Sigmoid colon (tissue), 7 donors: ENCODE data around the gene ENKD1. TPM values are rescaled to one million over a fixed set of nuclear protein-coding genes. Genes with fewer than 3 reads are reported as not detected.

Experiments
- DNase-seq: peaks from one replicate; pipeline ENCODE4 v3.0.0-alpha.2; 2019
- H3K27ac ChIP-seq, 4 donors: fragments of 200-600 bp; sonication (generic); one replicate each; pipeline ENCODE4 v1.5.1; 2016 to 2019; ENCODE audit warnings: mild to moderate bottlenecking in 1 of 4
- H3K27me3 ChIP-seq, 3 donors: fragments of 200-600 bp; sonication (generic); one replicate each; pipeline ENCODE4 v1.5.1; 2019; ENCODE audit warnings: mild to moderate bottlenecking in 1 of 3
- H3K36me3 ChIP-seq, 4 donors: fragments of 200-600 bp; sonication (generic); one replicate each; pipeline ENCODE4 v1.5.1; 2016 to 2019
- H3K4me1 ChIP-seq, 4 donors: fragments of 200-600 bp; sonication (generic); one replicate each; pipeline ENCODE4 v1.5.1; 2017 to 2019
- H3K4me3 ChIP-seq, 4 donors: fragments of 200-600 bp; sonication (generic); one replicate each; pipeline ENCODE4 v1.5.1; 2017 to 2019; ENCODE audit warnings: mild to moderate bottlenecking in 2 of 4, moderate library complexity in 1 of 4
- H3K9me3 ChIP-seq, 4 donors: fragments of 200-600 bp in 3 of 4; sonication (generic) in 3 of 4; one replicate each; pipeline versions ENCODE4 v1.5.1 to v1.6.1; 2013 to 2019
- EP300 ChIP-seq, 4 donors: sonication (generic); formaldehyde crosslinking; IDR thresholded peaks; one replicate each; pipeline ENCODE4 v1.6.1; 2017; ENCODE audit warnings: antibody characterized with exemption in 4 of 4
- POLR2A ChIP-seq, 2 donors: fragments of 450-650 bp; IDR thresholded peaks; one replicate each; pipeline ENCODE4 v1.6.1; 2016; ENCODE audit warnings: antibody characterized with exemption in 2 of 2, mild to moderate bottlenecking in 2 of 2, moderate library complexity in 2 of 2
- POLR2AphosphoS5 ChIP-seq, 4 donors: sonication (generic); formaldehyde crosslinking; IDR thresholded peaks; one replicate each; pipeline ENCODE4 v1.6.1; 2017; ENCODE audit warnings: antibody characterized with exemption in 4 of 4
- WGBS, 2 donors: extraction: QIAGEN DNeasy Blood & Tissue Kit; methylation state at CpG; one replicate each; pipeline ENCODE4 v1.1.7; 2013; 5-methylcytosine and 5-hydroxymethylcytosine counted together
- intact Hi-C: fragments of 100-400 bp; cut with DNase I; formaldehyde crosslinking; loops from one replicate; pipeline ENCODE4 v1.15.1; 2023
- polyA plus RNA-seq, 3 donors: library from polyadenylated mRNA; stranded (reverse); fragments of 200-250 nt; gene quantifications; one replicate each; pipeline ENCODE4 v1.2.3, GENCODE V29; 2013
- total RNA-seq, 4 donors: library from RNA; depleted of rRNA; stranded (reverse); fragments of >200 nt; gene quantifications; one replicate each; pipeline ENCODE4 v1.1.0, GENCODE V29; 2016
- TF ChIP-seq, protein P1 (sequence below), 4 experiments: fragments of 450-650 bp in 3 of 4; fragments of 200-600 bp in 1 of 4; IDR thresholded peaks; one replicate each; pipeline ENCODE4 v1.5.1; 2016 to 2019; ENCODE audit warnings: antibody characterized with exemption in 4 of 4, mild to moderate bottlenecking in 3 of 4, moderate library complexity in 2 of 4
- donor health status: healthy with polysubstance abuse.
- donor health status: Bipolar disorder and iron deficiency.
- donor health status: healthy.

Gene ENKD1
- total and polyA plus RNA-seq, 7 donors = 6.9 to 27.0 (median 21.0) TPM

GRCh38 chr16:67661886-67662652 is 4.5 kb downstream of the ENKD1 start:
- WGBS, 2 donors = 96% methylated on average over 34 of the region's 34 CpGs
- peak; percentile 64 for DNase-seq
- peaks cover 0 to 42% (median 37%) of the 10 kb centered on the region in 4 donors for H3K4me1 ChIP-seq
- H3K27ac ChIP-seq = no peak overlapping the region
- no peak overlapping the region for H3K4me3 ChIP-seq
- intact Hi-C loops = loop anchor here (2.0 kb wide), 1 partner anchor 133 kb away; the partner anchor contains the start of gene RIPOR1
- H3K9me3 ChIP-seq = no peaks in the 10 kb centered on the region
- H3K27me3 ChIP-seq = no peaks in the 10 kb centered on the region
- TF ChIP-seq, protein P1, sequence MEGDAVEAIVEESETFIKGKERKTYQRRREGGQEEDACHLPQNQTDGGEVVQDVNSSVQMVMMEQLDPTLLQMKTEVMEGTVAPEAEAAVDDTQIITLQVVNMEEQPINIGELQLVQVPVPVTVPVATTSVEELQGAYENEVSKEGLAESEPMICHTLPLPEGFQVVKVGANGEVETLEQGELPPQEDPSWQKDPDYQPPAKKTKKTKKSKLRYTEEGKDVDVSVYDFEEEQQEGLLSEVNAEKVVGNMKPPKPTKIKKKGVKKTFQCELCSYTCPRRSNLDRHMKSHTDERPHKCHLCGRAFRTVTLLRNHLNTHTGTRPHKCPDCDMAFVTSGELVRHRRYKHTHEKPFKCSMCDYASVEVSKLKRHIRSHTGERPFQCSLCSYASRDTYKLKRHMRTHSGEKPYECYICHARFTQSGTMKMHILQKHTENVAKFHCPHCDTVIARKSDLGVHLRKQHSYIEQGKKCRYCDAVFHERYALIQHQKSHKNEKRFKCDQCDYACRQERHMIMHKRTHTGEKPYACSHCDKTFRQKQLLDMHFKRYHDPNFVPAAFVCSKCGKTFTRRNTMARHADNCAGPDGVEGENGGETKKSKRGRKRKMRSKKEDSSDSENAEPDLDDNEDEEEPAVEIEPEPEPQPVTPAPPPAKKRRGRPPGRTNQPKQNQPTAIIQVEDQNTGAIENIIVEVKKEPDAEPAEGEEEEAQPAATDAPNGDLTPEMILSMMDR (IDR thresholded peaks at IDR 0.05) = no peak
- no peak for TF ChIP-seq POLR2A (IDR thresholded peaks at IDR 0.05)
- TF ChIP-seq POLR2AphosphoS5 (IDR thresholded peaks at IDR 0.05) = no peak
- no peak for TF ChIP-seq EP300 (IDR thresholded peaks at IDR 0.05)
- peaks cover 6 to 30% (median 10%) of the 10 kb centered on the region in 4 donors for H3K36me3 ChIP-seq

- Histone ChIP-seq H3K27ac (peak overlapping the region; percentile 92 to 96 (median 96)), H3K9me3 (no peaks in the 10 kb centered on the region), H3K4me1 (peaks cover 0 to 35% (median 32%) of the 10 kb centered on the region in 4 donors), H3K27me3 (no peaks in the 10 kb centered on the region), H3K36me3 (peaks cover 6 to 35% (median 11%) of the 10 kb centered on the region in 4 donors), H3K4me3 (peak overlapping the region; percentile 31 to 94 (median 80))
- intact Hi-C loops = loop anchor here (2.0 kb wide), 1 partner anchor 132 kb away; the partner anchor contains the start of gene RIPOR1
- peak; percentile 73 for DNase-seq
- TF ChIP-seq, protein P1 (IDR thresholded peaks at IDR 0.05) = no peak
- TF ChIP-seq POLR2AphosphoS5 (IDR thresholded peaks at IDR 0.05) (no peak), POLR2A (IDR thresholded peaks at IDR 0.05) (no peak), EP300 (IDR thresholded peaks at IDR 0.05) (no peak)
- 10 to 11% methylated on average over 39 of the region's 39 CpGs for WGBS, 2 donors
These were observed 5.3 kb downstream of the ENKD1 start for GRCh38 chr16:67661101-67661761.

DNA sequence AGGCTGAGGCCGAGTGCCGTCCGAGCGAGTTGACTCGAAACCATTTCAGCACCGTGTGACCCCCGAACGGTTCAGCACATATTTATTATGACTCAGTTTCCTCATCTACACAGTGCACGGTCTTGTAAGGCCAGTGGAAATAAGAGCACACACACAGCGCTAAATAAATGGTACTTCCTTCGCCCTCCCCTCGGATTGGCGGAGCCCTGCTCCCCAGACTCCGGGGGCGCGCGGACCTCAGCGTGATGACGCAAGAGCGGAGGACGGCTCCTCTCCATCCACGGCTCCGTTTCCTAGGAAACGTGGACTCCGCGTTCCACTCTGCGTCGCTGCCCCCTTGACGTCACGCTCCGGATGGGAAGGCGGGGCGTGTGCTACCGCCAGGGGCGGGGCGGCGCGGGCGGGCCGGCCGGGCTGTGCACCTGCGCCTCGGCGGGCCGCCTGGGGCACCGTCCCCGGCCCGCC is 6.0 kb downstream of the ENKD1 start, which contains the start of gene PARD6A:
Gene PARD6A (plus strand): TSS at position 397 of the 465 bp plus-strand sequence. CDS start 79 bp downstream, outside the sequence.
- peak; percentile 99 for DNase-seq
- 0 to 1% methylated on average over 48 of the region's 48 CpGs for WGBS, 2 donors
- peaks cover 0 to under 1% (median 0%) of the 10 kb centered on the region in 3 donors for H3K27me3 ChIP-seq
- peak within 1 kb of the TSS; percentile 65 to 94 (median 80) for H3K4me3 ChIP-seq
- H3K27ac ChIP-seq = peak within 1 kb of the TSS; percentile 92 to 96 (median 96)
- peaks cover 0 to 29% (median 26%) of the 10 kb centered on the region in 4 donors for H3K4me1 ChIP-seq
- peaks cover 6 to 35% (median 11%) of the 10 kb centered on the region in 4 donors for H3K36me3 ChIP-seq
- intact Hi-C loops = loop anchor here (1.0 to 2.0 kb wide), 2 partner anchors 98 to 132 kb away; partner anchors contain the start of genes CTCF and RIPOR1
- H3K9me3 ChIP-seq = no peaks in the 10 kb centered on the region
- TF ChIP-seq POLR2AphosphoS5 (IDR thresholded peaks at IDR 0.05) (no peak), EP300 (IDR thresholded peaks at IDR 0.05) (peak in 1 of 4 donors; percentile 42)

DNA sequence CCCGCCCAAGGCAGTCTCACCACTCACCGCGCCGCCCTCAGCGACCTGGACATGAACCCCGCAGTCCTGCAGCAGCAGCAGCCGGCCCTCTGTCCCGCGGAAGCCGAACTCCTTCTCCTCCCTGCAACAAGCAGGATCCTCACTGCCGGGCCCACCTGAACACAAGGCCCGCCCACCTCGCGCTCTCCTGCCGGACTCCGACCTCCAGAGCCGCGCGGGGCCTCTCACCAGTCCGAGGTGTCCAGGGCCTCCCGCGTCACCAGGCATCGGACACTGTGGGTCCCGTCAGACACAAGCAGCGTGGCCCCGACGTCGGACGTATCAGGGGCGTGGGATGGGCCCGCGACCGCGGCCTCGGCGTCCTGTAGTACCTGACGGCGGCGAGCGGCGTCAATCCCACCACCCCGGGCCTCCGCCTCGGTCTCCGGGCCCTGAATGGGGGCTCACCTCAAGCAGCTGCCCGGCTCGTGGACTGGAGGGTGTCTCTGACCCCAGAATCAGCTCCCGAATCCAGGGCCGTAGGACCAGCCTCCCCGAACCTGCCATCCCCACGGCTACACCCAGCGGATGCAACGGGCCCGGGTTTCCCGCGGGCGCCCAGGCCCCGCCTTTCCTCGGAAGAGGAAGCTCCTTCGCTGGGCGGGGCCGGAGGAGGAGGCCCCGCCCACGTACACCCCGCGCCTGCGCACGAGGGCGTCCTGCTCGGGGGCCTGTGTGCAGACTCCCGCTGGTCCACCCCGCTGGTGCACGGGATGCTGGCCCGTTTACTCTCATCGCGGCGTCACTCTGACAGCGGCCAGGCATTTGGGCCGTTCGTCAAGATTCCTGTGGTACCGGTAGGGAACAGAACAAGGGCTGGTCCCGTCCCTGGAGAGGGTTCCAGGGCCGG is 6.6 kb downstream of the ENKD1 start, which contains the start of gene ACD:
Gene ACD (minus strand): TSS at position 586 of the 889 bp plus-strand sequence. CDS start 40 bp downstream, at position 546.
- TF ChIP-seq, protein P1 (IDR thresholded peaks at IDR 0.05) = no peak
- TF ChIP-seq POLR2A (IDR thresholded peaks at IDR 0.05) = peak; percentile 87 to 91
- peak; percentile 97 to 98 (median 97) for TF ChIP-seq POLR2AphosphoS5 (IDR thresholded peaks at IDR 0.05)
- peak in 1 of 4 donors; percentile 43 for TF ChIP-seq EP300 (IDR thresholded peaks at IDR 0.05)
- Histone ChIP-seq H3K4me1 (peaks cover 0 to 26% (median 21%) of the 10 kb centered on the region in 4 donors), H3K36me3 (peaks cover 6 to 35% (median 11%) of the 10 kb centered on the region in 4 donors), H3K27me3 (peaks cover 0 to 8% (median 0%) of the 10 kb centered on the region in 3 donors), H3K27ac (peak within 1 kb of the TSS; percentile 92 to 96 (median 96)), H3K9me3 (no peaks in the 10 kb centered on the region), H3K4me3 (peak within 1 kb of the TSS; percentile 65 to 94 (median 80))
- WGBS, 2 donors = 0 to 1% methylated on average over 83 of the region's 83 CpGs
- peak; percentile 96 for DNase-seq
- intact Hi-C loops = loop anchor here (1.0 to 2.0 kb wide), 2 partner anchors 98 to 131 kb away; partner anchors contain the start of genes CTCF and RIPOR1
